Type B pancreatic cell (in vitro differentiated cells): ENCODE measurements around the gene CACNA1G. TPM values are rescaled to one million over a fixed set of nuclear protein-coding genes. Genes with fewer than 3 reads are reported as not detected.

Source experiments
- DNase-seq: peaks from one replicate; pipeline ENCODE4 v3.0.0; 2021; ENCODE audit warnings: mixed read lengths; ENCODE audit not compliant: unreplicated experiment; ENCODE audit errors: extremely low spot score
- H3K27ac Mint-ChIP-seq: 2 replicates; pipeline ENCODE4 v1.8.0; 2021; ENCODE audit warnings: mild to moderate bottlenecking, mixed read lengths
- H3K27me3 Mint-ChIP-seq: 2 replicates; pipeline ENCODE4 v1.8.0; 2021; ENCODE audit warnings: mixed read lengths
- H3K36me3 Mint-ChIP-seq: 2 replicates; pipeline ENCODE4 v1.8.0; 2021; ENCODE audit warnings: mixed read lengths
- H3K4me1 Mint-ChIP-seq: one replicate; pipeline ENCODE4 v1.8.0; 2021; ENCODE audit warnings: mixed read lengths; ENCODE audit not compliant: unreplicated experiment
- H3K4me3 Mint-ChIP-seq: 2 replicates; pipeline ENCODE4 v1.8.0; 2021; ENCODE audit warnings: mild to moderate bottlenecking, mixed read lengths
- H3K9me3 Mint-ChIP-seq: 2 replicates; pipeline ENCODE4 v1.8.0; 2021; ENCODE audit warnings: mixed read lengths
- total RNA-seq: library from RNA; stranded (reverse); gene quantifications from 2 replicates; pipeline ENCODE4 v1.2.1, GENCODE V29; 2021; ENCODE audit warnings: low replicate concordance
- TF ChIP-seq, protein P1 (sequence below): fragments of 200-600 bp; sonication (generic); conservative IDR thresholded peaks from 2 replicates; pipeline ENCODE4 v1.5.0; 2021; ENCODE audit warnings: antibody characterized with exemption, mild to moderate bottlenecking

CACNA1G gene
- total RNA-seq, 1 donor from 2014 or later, result 27.8 TPM

DNA sequence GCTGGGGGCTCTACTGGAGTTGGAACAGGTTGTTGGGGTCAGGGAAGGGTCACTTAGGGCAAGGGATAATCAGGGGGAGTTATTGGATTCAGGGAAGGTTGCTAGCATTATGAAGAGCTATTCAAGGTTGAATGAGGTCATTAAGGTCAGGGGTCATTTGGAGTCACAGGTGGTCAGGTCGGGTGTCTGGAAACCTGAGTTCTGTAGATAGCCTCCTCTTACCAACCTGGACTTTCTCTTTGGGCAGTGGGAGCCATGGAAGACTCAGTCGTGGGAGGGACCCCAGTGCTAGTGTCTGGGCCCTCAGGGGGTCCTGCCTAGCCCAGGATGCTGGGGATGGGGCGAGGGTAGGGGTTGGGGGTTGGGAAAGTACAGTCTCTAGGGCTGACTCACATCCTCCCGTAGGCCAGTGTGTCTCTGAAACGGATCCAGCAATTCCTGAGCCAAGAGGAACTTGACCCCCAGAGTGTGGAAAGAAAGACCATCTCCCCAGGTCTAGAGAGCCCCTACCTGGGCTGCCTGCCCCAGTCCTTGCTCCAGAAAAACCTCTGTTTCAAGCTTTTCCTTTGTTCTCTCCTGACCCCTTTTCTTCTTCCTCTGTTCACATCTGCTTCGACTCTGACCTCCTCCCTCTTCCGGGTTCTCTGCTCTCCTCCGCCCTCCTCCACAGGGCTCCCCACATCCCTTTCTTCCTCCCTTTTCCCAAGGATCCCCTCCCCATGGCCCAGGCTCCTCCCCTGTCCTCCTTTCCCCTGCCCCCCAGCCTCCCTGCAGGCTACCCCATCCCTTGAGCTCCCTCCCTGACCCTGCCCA is 107.7 kb downstream of the CACNA1G start:
- no peaks in the 10 kb centered on the region for H3K36me3 Mint-ChIP-seq
- no peaks in the 10 kb centered on the region for H3K9me3 Mint-ChIP-seq
- H3K4me1 Mint-ChIP-seq, result peaks cover 6% of the 10 kb centered on the region
- H3K27ac Mint-ChIP-seq, result no peak overlapping the region
- no peaks in the 10 kb centered on the region for H3K27me3 Mint-ChIP-seq
- H3K4me3 Mint-ChIP-seq, result no peak overlapping the region
- no peak for DNase-seq
- TF ChIP-seq, protein P1, sequence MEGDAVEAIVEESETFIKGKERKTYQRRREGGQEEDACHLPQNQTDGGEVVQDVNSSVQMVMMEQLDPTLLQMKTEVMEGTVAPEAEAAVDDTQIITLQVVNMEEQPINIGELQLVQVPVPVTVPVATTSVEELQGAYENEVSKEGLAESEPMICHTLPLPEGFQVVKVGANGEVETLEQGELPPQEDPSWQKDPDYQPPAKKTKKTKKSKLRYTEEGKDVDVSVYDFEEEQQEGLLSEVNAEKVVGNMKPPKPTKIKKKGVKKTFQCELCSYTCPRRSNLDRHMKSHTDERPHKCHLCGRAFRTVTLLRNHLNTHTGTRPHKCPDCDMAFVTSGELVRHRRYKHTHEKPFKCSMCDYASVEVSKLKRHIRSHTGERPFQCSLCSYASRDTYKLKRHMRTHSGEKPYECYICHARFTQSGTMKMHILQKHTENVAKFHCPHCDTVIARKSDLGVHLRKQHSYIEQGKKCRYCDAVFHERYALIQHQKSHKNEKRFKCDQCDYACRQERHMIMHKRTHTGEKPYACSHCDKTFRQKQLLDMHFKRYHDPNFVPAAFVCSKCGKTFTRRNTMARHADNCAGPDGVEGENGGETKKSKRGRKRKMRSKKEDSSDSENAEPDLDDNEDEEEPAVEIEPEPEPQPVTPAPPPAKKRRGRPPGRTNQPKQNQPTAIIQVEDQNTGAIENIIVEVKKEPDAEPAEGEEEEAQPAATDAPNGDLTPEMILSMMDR, result no peak

DNA sequence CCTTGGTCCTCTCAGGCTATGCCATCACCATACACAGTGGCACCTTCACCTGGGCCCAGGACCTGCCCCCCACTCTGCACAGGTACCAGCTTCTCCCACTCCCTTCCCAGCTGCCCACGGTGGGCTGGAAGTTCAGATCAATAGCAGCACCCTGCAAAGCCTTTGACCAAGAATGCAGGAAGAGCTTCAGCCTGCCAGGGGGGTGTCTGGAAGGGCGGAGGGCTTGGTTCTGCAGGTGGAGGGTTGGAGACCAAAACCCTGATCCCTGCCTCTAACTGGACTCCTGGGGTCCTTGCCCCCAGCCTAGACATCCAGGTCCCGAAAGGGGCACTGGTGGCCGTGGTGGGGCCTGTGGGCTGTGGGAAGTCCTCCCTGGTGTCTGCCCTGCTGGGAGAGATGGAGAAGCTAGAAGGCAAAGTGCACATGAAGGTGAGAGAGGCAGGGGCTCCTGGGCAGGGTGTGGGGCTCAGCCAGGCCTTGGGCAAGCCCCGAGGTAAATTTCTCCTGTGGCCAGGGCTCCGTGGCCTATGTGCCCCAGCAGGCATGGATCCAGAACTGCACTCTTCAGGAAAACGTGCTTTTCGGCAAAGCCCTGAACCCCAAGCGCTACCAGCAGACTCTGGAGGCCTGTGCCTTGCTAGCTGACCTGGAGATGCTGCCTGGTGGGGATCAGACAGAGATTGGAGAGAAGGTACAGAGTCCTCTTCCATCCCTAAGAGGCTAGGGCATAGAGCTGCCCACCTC is 108.5 kb downstream of the CACNA1G start:
- no peaks in the 10 kb centered on the region for H3K36me3 Mint-ChIP-seq

DNA sequence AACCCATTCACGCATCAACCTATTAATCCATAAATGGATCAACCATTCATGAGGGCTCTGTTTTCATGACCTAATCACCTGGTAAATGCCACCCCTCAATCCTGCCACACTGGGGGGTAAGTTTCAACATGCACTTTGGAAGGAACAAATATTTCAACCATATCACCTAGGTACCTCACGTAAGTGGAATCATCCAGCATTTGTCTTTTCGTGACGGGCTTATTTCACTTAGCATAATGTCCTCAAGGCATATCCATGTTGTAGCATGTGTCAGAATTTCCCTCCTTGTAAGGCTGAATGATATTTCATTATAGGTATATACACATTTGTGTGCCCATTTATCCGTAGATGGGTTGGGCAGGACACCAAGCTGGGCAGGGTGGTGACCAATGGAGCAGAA is 111.6 kb downstream of the CACNA1G start:
- Mint-ChIP-seq H3K9me3 (no peaks in the 10 kb centered on the region), H3K4me3 (no peak overlapping the region)
- TF ChIP-seq, protein P1, result no peak

More for the DNA sequence above, 108.5 kb downstream of the CACNA1G start:
- Mint-ChIP-seq H3K27ac (no peak overlapping the region), H3K4me1 (peaks cover 6% of the 10 kb centered on the region), H3K9me3 (no peaks in the 10 kb centered on the region), H3K27me3 (no peaks in the 10 kb centered on the region), H3K4me3 (no peak overlapping the region)
- DNase-seq, result no peak
- TF ChIP-seq, protein P1, result no peak

DNA sequence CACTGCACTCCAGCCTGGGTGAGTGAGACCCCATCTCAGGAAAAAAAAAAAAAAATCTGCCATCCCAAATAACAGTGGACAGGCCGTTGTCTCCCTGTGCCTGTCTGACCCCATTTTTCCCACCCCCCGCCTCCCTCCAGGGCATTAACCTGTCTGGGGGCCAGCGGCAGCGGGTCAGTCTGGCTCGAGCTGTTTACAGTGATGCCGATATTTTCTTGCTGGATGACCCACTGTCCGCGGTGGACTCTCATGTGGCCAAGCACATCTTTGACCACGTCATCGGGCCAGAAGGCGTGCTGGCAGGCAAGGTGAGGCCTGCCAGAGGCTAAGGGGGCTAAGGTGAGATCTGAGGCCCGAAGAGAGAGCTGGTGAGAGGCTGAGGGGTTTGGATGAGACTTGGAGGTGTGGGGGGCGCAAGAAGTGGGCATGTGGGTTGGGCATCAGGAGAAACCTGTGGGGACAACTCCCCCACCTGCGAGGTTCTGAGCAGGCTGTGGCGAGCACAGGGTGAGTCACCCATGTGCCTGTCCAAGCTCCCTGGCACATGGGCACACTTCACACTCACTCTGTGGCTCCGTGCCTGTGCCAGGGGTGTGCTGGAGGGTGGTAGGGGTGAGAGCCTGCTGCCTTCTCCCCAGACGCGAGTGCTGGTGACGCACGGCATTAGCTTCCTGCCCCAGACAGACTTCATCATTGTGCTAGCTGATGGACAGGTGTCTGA is 112.5 kb downstream of the CACNA1G start:
- TF ChIP-seq, protein P1, result no peak
- no peak overlapping the region for H3K27ac Mint-ChIP-seq

More for the DNA sequence above, 111.6 kb downstream of the CACNA1G start:
- Mint-ChIP-seq H3K27me3 (no peaks in the 10 kb centered on the region), H3K4me1 (peaks cover 6% of the 10 kb centered on the region), H3K27ac (no peak overlapping the region), H3K36me3 (no peaks in the 10 kb centered on the region)
- DNase-seq, result no peak

DNA sequence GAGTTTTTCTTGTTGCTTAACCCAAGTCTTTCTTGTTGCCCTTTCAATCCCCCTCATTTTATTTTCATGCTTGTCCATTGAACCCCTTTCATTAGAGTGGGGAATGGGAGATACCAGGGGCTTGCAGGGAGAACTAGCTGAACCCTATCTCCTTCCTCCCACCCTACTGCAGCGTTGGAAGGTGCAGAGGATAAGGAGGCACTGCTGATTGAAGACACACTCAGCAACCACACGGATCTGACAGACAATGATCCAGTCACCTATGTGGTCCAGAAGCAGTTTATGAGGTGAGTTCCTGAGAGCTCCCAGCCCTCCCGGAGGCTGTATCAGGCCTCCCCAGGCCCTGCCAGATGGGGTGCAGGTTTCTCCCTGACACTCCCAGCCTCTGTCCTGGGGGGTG is 114.7 kb downstream of the CACNA1G start:
- peaks cover 6% of the 10 kb centered on the region for H3K4me1 Mint-ChIP-seq

More for the DNA sequence above, 112.5 kb downstream of the CACNA1G start:
- Mint-ChIP-seq H3K36me3 (no peaks in the 10 kb centered on the region), H3K27me3 (no peaks in the 10 kb centered on the region), H3K4me1 (peaks cover 6% of the 10 kb centered on the region), H3K4me3 (no peak overlapping the region), H3K9me3 (no peaks in the 10 kb centered on the region)
- DNase-seq, result no peak

More for the DNA sequence above, 114.7 kb downstream of the CACNA1G start:
- H3K36me3 Mint-ChIP-seq, result no peaks in the 10 kb centered on the region
- H3K4me3 Mint-ChIP-seq, result no peak overlapping the region
- TF ChIP-seq, protein P1, result no peak
- no peaks in the 10 kb centered on the region for H3K27me3 Mint-ChIP-seq
- no peaks in the 10 kb centered on the region for H3K9me3 Mint-ChIP-seq
- no peak for DNase-seq
- H3K27ac Mint-ChIP-seq, result no peak overlapping the region
